RWPE1 (cell line): Measurements from ENCODE around the gene TMOD3.
A peak's percentile ranks its signal among the peaks of the same experiment; 100 is the strongest.

Experiments used
- CTCF ChIA-PET: fragments of 350-600 bp; sonication (Branson Sonifier 250); formaldehyde crosslinking; extraction: SDS; loops from one replicate; lab custom pipeline; 2021; lab: Yijun Ruan, JAX
- POLR2A ChIA-PET: fragments of 400-600 bp; formaldehyde crosslinking; extraction: SDS; loops from one replicate; lab custom pipeline; 2020; ENCODE audit warnings: antibody characterized with exemption; ENCODE audit not compliant: low non-redundant PET; lab: Yijun Ruan, JAX
- DNase-seq: peaks from one replicate; pipeline ENCODE4 v3.0.0; 2012; ENCODE audit warnings: low spot score
- H3K27ac ChIP-seq: fragments of 450-650 bp; 2 replicates; pipeline ENCODE4 v1.5.1; 2017
- CTCF ChIP-seq: fragments of 450-650 bp; conservative IDR thresholded peaks from 2 replicates; pipeline ENCODE4 v1.5.1; 2017; ENCODE audit warnings: low read depth, mild to moderate bottlenecking

The TMOD3 gene

GRCh38 chr15:51793521-51794305 lies 35.7 kb upstream of the TMOD3 start:
- H3K27ac ChIP-seq: no peak overlapping the region
- POLR2A ChIA-PET: no interaction called here
- no peak for TF ChIP-seq CTCF
- DNase-seq: no peak
- CTCF ChIA-PET: no interaction called here

- ChIA-PET POLR2A (no interaction called here), CTCF (interaction anchor here (0.6 kb wide), 1 partner anchor 101 kb away, joined by 4 read pairs; no protein-coding TSS in a partner anchor)
- no peak for TF ChIP-seq CTCF
- DNase-seq: no peak
- no peak overlapping the region for H3K27ac ChIP-seq
These were observed 32.5 kb upstream of the TMOD3 start for GRCh38 chr15:51796847-51797401.

DNA sequence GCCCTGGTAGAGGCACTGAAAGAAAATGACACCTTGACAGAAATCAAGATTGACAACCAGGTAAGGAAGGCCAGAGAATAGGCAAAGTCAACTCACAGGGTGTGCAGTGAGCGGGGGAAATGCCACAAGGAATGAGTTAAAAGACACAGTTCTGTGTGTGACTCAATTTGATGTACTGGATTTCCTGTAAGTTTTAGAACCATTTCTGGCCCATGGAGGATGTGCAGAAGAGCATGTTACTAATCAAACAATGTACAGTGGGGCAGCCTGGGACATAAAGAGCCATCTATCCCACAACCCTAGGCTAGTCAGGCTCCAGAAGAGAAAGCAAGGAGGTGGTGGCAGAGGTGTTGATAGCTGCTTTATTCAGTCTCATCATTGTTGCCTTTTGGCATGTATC lies 31.2 kb upstream of the TMOD3 start:
- ChIA-PET CTCF (no interaction called here), POLR2A (no interaction called here)
- DNase-seq: no peak
- TF ChIP-seq CTCF: no peak
- H3K27ac ChIP-seq: no peak overlapping the region

- no peak overlapping the region for H3K27ac ChIP-seq
- ChIA-PET CTCF (no interaction called here), POLR2A (no interaction called here)
- no peak for TF ChIP-seq CTCF
- no peak for DNase-seq
These were observed 29.9 kb upstream of the TMOD3 start for GRCh38 chr15:51799282-51800252.

DNA sequence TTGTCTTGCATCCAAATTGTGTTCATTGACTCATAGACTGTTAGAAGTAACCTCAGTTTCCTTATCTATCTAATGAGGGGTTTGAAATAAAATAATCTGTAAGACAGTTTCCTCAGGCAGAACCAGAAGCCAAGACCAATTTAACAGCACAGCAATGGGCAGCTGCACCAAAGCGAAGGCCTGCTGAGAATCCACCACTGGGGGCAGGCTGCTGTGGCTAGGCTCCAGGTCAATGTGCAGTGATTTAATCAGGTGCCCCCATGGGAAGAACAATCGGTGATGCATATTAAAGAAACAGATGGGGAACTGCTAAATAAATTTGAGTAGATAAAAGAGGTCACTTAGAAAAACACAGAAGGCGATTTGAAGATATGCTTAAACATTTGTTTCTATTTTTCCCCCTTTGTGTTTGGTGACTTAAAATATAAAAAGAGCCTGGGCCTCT lies 28.0 kb upstream of the TMOD3 start:
- CTCF ChIA-PET: interaction anchor here (0.9 to 1.2 kb wide), 2 partner anchors 18 to 25 kb away, joined by 4 to 5 read pairs; no protein-coding TSS in a partner anchor
- peak; percentile 26 for DNase-seq
- TF ChIP-seq CTCF: peak; percentile 52
- POLR2A ChIA-PET: no interaction called here
- H3K27ac ChIP-seq: no peak overlapping the region

GRCh38 chr15:51802593-51802992 lies 26.9 kb upstream of the TMOD3 start:
- ChIA-PET POLR2A (no interaction called here), CTCF (interaction anchor here (0.9 kb wide), 1 partner anchor 152 kb away, joined by 6 read pairs; no protein-coding TSS in a partner anchor)
- H3K27ac ChIP-seq: no peak overlapping the region
- TF ChIP-seq CTCF: no peak
- DNase-seq: no peak
